Measurements from ENCODE around the gene CNN1. TPM values are rescaled to one million over a fixed set of nuclear protein-coding genes. Genes with fewer than 3 reads are reported as not detected.
"Not testable (repeated sequence)": the region's sequence is repeated elsewhere in the genome, so short reads cannot be mapped to it uniquely, and the experiment has no call there.

CNN1 gene
- total RNA-seq, 1 donor from 2014 or later, result 3.2 TPM

DNA sequence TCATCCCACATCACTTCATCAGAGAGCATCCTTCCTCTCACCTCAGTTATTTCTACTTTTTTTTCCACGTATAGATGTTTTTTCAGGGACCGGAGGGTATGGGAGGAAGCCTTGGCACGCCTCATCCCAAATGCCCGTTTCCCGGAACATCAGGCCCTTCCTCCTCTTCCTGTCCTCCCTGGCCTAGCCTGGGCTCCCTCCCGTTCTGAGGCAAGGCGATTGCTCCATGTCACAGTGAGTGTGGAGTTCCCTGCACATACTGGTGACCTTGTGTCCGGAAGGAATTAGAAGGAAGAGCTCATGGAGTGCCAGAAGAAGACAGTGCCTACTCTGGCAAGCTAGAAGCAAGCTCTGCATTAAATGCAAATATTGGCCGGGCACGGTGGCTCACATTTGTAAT, 57.5 kb downstream of the CNN1 start:
- peaks cover 11% of the 10 kb centered on the region for H3K9me3 Mint-ChIP-seq (ENCODE audit: low read depth)
- peak overlapping the region; percentile 100 for H3K27ac Mint-ChIP-seq
- no peaks in the 10 kb centered on the region for H3K27me3 Mint-ChIP-seq
- peaks cover 31% of the 10 kb centered on the region for H3K36me3 Mint-ChIP-seq (ENCODE audit: insufficient read depth)
- no peak for TF ChIP-seq CTCF (IDR thresholded peaks at IDR 0.05; ENCODE audit: unreplicated experiment)
- no peak for DNase-seq (ENCODE audit: low spot score, unreplicated experiment)
- H3K4me3 Mint-ChIP-seq (ENCODE audit: low read depth), result peak overlapping the region; percentile 98
- H3K4me1 Mint-ChIP-seq (ENCODE audit: low read depth), result peaks cover 4% of the 10 kb centered on the region

GRCh38 chr19:11597202-11598102, 58.8 kb downstream of the CNN1 start, which contains the start of gene ZNF627:
Gene ZNF627 (plus strand): TSS chr19:11597483. CDS start chr19:11597628, 145 bp downstream.
- Mint-ChIP-seq H3K36me3 (ENCODE audit: insufficient read depth) (peaks cover 40% of the 10 kb centered on the region), H3K4me1 (ENCODE audit: low read depth) (peaks cover 4% of the 10 kb centered on the region), H3K27me3 (no peaks in the 10 kb centered on the region), H3K27ac (peak within 1 kb of the TSS; percentile 100), H3K9me3 (ENCODE audit: low read depth) (peaks cover 17% of the 10 kb centered on the region), H3K4me3 (ENCODE audit: low read depth) (peak within 1 kb of the TSS; percentile 98)
- DNase-seq (ENCODE audit: low spot score, unreplicated experiment), result peak; percentile 97
- peak; percentile 20 for TF ChIP-seq CTCF (IDR thresholded peaks at IDR 0.05; ENCODE audit: unreplicated experiment)

GRCh38 chr19:11598103-11598483, 59.4 kb downstream of the CNN1 start:
- Mint-ChIP-seq H3K27ac (peak overlapping the region; percentile 100), H3K4me3 (ENCODE audit: low read depth) (peak overlapping the region; percentile 98), H3K4me1 (ENCODE audit: low read depth) (peaks cover 4% of the 10 kb centered on the region), H3K36me3 (ENCODE audit: insufficient read depth) (peaks cover 46% of the 10 kb centered on the region), H3K27me3 (no peaks in the 10 kb centered on the region), H3K9me3 (ENCODE audit: low read depth) (peaks cover 24% of the 10 kb centered on the region)
- DNase-seq (ENCODE audit: low spot score, unreplicated experiment), result no peak
- no peak for TF ChIP-seq CTCF (IDR thresholded peaks at IDR 0.05; ENCODE audit: unreplicated experiment)

DNA sequence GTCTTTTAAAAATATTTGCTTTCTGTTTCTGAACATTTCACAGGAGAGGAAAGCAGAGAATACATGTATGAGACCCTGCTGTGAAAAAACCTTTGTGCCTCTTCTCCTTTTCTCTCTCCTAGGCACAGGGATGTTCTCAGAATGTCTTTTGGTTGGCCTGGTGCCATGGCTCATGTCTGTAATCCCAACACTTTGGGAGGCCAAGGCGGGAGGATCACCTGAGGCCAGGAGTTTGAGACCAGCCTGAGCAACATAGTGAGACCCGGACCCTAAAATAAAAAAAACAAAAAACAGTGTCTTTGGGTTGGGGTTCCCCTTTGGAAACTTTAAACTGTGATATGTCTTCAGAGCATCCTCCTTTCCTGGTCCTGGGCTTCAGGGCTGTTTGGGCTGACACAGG, 60.1 kb downstream of the CNN1 start:
- peaks cover 4% of the 10 kb centered on the region for H3K4me1 Mint-ChIP-seq (ENCODE audit: low read depth)
- H3K4me3 Mint-ChIP-seq (ENCODE audit: low read depth), result peak overlapping the region; percentile 98
- no peak for TF ChIP-seq CTCF (IDR thresholded peaks at IDR 0.05; ENCODE audit: unreplicated experiment)
- H3K27ac Mint-ChIP-seq, result peak overlapping the region; percentile 92
- H3K36me3 Mint-ChIP-seq (ENCODE audit: insufficient read depth), result peaks cover 52% of the 10 kb centered on the region
- no peak for DNase-seq (ENCODE audit: low spot score, unreplicated experiment)
- peaks cover 26% of the 10 kb centered on the region for H3K9me3 Mint-ChIP-seq (ENCODE audit: low read depth)
- H3K27me3 Mint-ChIP-seq, result no peaks in the 10 kb centered on the region

- Mint-ChIP-seq H3K9me3 (ENCODE audit: low read depth) (peaks cover 31% of the 10 kb centered on the region), H3K27ac (peak overlapping the region; percentile 49), H3K36me3 (ENCODE audit: insufficient read depth) (peaks cover 61% of the 10 kb centered on the region)
- not testable (repeated sequence) for H3K4me1 Mint-ChIP-seq (ENCODE audit: low read depth); DNase-seq (ENCODE audit: low spot score, unreplicated experiment); H3K4me3 Mint-ChIP-seq (ENCODE audit: low read depth); H3K27me3 Mint-ChIP-seq
These were observed 61.1 kb downstream of the CNN1 start for GRCh38 chr19:11599704-11600103.

Small RNA genes within 50 kb of the gene (microRNA-seq; reads per million reads assigned to microRNA genes)
- gene MIR7974 (ENCODE audit: borderline number of aligned reads, unreplicated experiment), result 3.0 reads per million

Other genes with a start within 250 kb of the CNN1 start
- not detected in 2 replicates for gene TSPAN16, start 242.7 kb upstream of the CNN1 start, total RNA-seq
- gene RAB3D, start 199.2 kb upstream of the CNN1 start, total RNA-seq, result 40.7 and 43.9 TPM in 2 replicates
- 49.8 and 51.1 TPM in 2 replicates for gene TMEM205, start 192.6 kb upstream of the CNN1 start, total RNA-seq
- 25.0 and 27.6 TPM in 2 replicates for gene CCDC159, start 192.3 kb upstream of the CNN1 start, total RNA-seq
- gene PLPPR2, start 183.4 kb upstream of the CNN1 start, total RNA-seq, result 7.9 and 10.1 TPM in 2 replicates
- gene SWSAP1, start 164.2 kb upstream of the CNN1 start, total RNA-seq, result 3.2 and 3.3 TPM in 2 replicates
- gene EPOR, start 154.5 kb upstream of the CNN1 start, total RNA-seq, result 53.6 and 56.7 TPM in 2 replicates
- gene RGL3, start 119.5 kb upstream of the CNN1 start, total RNA-seq, result 266 and 284 TPM in 2 replicates
- gene ODAD3, start 103.7 kb upstream of the CNN1 start, total RNA-seq, result 1.8 and 2.2 TPM in 2 replicates
- 409 and 437 TPM in 2 replicates for gene PRKCSH, start 103.2 kb upstream of the CNN1 start, total RNA-seq
- gene ELAVL3, start 57.8 kb upstream of the CNN1 start, total RNA-seq, result 0.87 and 1.4 TPM in 2 replicates
- 17.6 and 21.8 TPM in 2 replicates for gene ZNF653, start 33.0 kb upstream of the CNN1 start, total RNA-seq
- gene ECSIT, start 9.7 kb upstream of the CNN1 start, total RNA-seq, result 36.1 and 38.5 TPM in 2 replicates
- 48.7 and 56.5 TPM in 2 replicates for gene ELOF1, start 20.4 kb downstream of the CNN1 start, total RNA-seq
- gene ACP5, start 38.8 kb downstream of the CNN1 start, total RNA-seq, result 1.6 and 2.7 TPM in 2 replicates
- gene ZNF627, start 58.6 kb downstream of the CNN1 start, total RNA-seq, result 31.9 and 33.6 TPM in 2 replicates
- 12.0 and 12.4 TPM in 2 replicates for gene ZNF823, start 200.1 kb downstream of the CNN1 start, total RNA-seq
- 3.8 and 4.4 TPM in 2 replicates for gene ZNF441, start 228.1 kb downstream of the CNN1 start, total RNA-seq